ENCODE data around the gene MRPL46. TPM values are rescaled to one million over a fixed set of nuclear protein-coding genes. Genes with fewer than 3 reads are reported as not detected.

MRPL46 gene
- total and polyA plus RNA-seq, 9 of the 15 experiments (the other 6 are each of a cell fraction or from before 2014, with no cell fraction given) = 41.2 to 72.2 (median 49.8) TPM

DNA sequence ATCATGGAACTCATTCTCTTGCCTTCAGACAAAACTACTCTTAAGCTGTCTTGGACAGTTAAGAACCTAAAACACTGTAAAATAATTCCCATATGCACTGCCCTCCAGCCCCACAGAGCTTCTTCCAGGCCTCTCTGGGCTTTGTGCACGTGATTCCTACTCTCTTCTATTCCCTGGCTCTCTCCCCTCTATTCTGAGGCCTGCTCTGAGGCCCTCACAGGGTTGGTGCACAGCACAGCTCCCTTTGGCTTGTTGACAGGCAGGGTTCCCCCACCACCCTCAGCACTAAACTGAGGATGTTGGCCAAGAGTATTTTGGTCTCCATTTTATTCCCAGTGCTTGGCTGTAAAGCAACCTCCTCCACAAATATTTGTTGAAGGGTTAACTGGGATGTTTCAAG lies 13.5 kb downstream of the MRPL46 start:
- ChIA-PET CTCF (ENCODE audit: low intra/inter-chr PET ratio) (no interaction called here), POLR2A (no interaction called here)
- no peak for FAIRE-seq
- H3K4me3 ChIP-seq = no peak overlapping the region
- H3K4me2 ChIP-seq (ENCODE audit: insufficient read depth, low read length) = no peak overlapping the region
- H3K27ac ChIP-seq (ENCODE audit: extremely low read depth, low read depth, low read length) = no peak overlapping the region
- no peaks in the 10 kb centered on the region for H3K9me1 ChIP-seq (ENCODE audit: control insufficient read depth, insufficient read depth, low read length)
- WGBS (ENCODE audit: insufficient coverage, low coverage, missing lambda C conversion rate) = 17% methylated on average over 1 of the region's 1 CpG
- no peak for DNase-seq (ENCODE audit: extremely low read depth in 1 of 4, low spot score in 3 of 4)
- no peak overlapping the region for H2AFZ ChIP-seq (ENCODE audit: low read depth, low read length)
- ATAC-seq = no peak
- H3K27me3 ChIP-seq (ENCODE audit: control insufficient read depth in 2 of 2, insufficient read depth in 2 of 2, low read length in 2 of 2) = peaks cover 4 to 6% of the 10 kb centered on the region in 2 experiments; a peak in 2 of 5 replicates
- no peaks in the 10 kb centered on the region for H3K9me3 ChIP-seq (replicated peaks; ENCODE audit: control insufficient read depth, insufficient read depth, low read depth, low read length)
- no peak for TF ChIP-seq ZZZ3 (IDR thresholded peaks at IDR 0.05)
- TF ChIP-seq ZNF551 (CRISPR knock-in tag; IDR thresholded peaks at IDR 0.05) = no peak
- TF ChIP-seq ZKSCAN8 (CRISPR knock-in tag; IDR thresholded peaks at IDR 0.05) = no peak
- no peak for TF ChIP-seq PCBP2 (IDR thresholded peaks at IDR 0.05; ENCODE audit: low read depth, low read length, poor library complexity, severe bottlenecking)
- TF ChIP-seq ZNF41 (CRISPR knock-in tag; conservative IDR thresholded peaks at IDR 0.05) = no peak
- no peak for TF ChIP-seq ZNF707 (CRISPR knock-in tag; conservative IDR thresholded peaks at IDR 0.05)
- no peak for TF ChIP-seq ARHGAP35 (IDR thresholded peaks at IDR 0.05; ENCODE audit: partially characterized antibody)
- no peak for TF ChIP-seq TAF7 (tag; IDR thresholded peaks at IDR 0.05)
- no peak for TF ChIP-seq POLR2B (IDR thresholded peaks at IDR 0.05; ENCODE audit: low read depth, partially characterized antibody)
- TF ChIP-seq, protein P1, sequence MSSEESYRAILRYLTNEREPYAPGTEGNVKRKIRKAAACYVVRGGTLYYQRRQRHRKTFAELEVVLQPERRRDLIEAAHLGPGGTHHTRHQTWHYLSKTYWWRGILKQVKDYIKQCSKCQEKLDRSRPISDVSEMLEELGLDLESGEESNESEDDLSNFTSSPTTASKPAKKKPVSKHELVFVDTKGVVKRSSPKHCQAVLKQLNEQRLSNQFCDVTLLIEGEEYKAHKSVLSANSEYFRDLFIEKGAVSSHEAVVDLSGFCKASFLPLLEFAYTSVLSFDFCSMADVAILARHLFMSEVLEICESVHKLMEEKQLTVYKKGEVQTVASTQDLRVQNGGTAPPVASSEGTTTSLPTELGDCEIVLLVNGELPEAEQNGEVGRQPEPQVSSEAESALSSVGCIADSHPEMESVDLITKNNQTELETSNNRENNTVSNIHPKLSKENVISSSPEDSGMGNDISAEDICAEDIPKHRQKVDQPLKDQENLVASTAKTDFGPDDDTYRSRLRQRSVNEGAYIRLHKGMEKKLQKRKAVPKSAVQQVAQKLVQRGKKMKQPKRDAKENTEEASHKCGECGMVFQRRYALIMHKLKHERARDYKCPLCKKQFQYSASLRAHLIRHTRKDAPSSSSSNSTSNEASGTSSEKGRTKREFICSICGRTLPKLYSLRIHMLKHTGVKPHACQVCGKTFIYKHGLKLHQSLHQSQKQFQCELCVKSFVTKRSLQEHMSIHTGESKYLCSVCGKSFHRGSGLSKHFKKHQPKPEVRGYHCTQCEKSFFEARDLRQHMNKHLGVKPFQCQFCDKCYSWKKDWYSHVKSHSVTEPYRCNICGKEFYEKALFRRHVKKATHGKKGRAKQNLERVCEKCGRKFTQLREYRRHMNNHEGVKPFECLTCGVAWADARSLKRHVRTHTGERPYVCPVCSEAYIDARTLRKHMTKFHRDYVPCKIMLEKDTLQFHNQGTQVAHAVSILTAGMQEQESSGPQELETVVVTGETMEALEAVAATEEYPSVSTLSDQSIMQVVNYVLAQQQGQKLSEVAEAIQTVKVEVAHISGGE (CRISPR knock-in tag; IDR thresholded peaks at IDR 0.05) = no peak
- TF ChIP-seq, protein P2, sequence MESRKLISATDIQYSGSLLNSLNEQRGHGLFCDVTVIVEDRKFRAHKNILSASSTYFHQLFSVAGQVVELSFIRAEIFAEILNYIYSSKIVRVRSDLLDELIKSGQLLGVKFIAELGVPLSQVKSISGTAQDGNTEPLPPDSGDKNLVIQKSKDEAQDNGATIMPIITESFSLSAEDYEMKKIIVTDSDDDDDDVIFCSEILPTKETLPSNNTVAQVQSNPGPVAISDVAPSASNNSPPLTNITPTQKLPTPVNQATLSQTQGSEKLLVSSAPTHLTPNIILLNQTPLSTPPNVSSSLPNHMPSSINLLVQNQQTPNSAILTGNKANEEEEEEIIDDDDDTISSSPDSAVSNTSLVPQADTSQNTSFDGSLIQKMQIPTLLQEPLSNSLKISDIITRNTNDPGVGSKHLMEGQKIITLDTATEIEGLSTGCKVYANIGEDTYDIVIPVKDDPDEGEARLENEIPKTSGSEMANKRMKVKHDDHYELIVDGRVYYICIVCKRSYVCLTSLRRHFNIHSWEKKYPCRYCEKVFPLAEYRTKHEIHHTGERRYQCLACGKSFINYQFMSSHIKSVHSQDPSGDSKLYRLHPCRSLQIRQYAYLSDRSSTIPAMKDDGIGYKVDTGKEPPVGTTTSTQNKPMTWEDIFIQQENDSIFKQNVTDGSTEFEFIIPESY (CRISPR knock-in tag; IDR thresholded peaks at IDR 0.05) = no peak
- TF ChIP-seq HDAC1 (IDR thresholded peaks at IDR 0.05) = no peak
- TF ChIP-seq, protein P3, sequence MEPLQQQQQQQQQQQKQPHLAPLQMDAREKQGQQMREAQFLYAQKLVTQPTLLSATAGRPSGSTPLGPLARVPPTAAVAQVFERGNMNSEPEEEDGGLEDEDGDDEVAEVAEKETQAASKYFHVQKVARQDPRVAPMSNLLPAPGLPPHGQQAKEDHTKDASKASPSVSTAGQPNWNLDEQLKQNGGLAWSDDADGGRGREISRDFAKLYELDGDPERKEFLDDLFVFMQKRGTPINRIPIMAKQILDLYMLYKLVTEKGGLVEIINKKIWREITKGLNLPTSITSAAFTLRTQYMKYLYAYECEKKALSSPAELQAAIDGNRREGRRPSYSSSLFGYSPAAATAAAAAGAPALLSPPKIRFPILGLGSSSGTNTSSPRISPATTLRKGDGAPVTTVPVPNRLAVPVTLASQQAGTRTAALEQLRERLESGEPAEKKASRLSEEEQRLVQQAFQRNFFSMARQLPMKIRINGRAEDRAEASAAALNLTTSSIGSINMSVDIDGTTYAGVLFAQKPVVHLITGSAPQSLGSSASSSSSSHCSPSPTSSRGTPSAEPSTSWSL (CRISPR knock-in tag; IDR thresholded peaks at IDR 0.05; ENCODE audit: borderline replicate concordance) = no peak
- TF ChIP-seq STAT5B (CRISPR knock-in tag; IDR thresholded peaks at IDR 0.05) = no peak
- H3K9ac ChIP-seq (ENCODE audit: insufficient read depth in 1 of 2, low read depth in 2 of 2, low read length in 2 of 2) = no peak overlapping the region
- H3K36me3 ChIP-seq (ENCODE audit: control insufficient read depth, insufficient read depth, low read length) = peaks cover 9% of the 10 kb centered on the region; the same call in 1 of the 3 replicates
- no peaks in the 10 kb centered on the region for H3K79me2 ChIP-seq (ENCODE audit: control insufficient read depth, insufficient read depth, low read length)
- H4K20me1 ChIP-seq (replicated peaks; ENCODE audit: control insufficient read depth, insufficient read depth, low read length) = 0 out of 2 replicates have a peak, but pooled peaks cover 4% of the 10 kb centered on the region
- no peaks in the 10 kb centered on the region; a peak in 1 of 5 replicates for H3K4me1 ChIP-seq (replicated peaks in 1 of 2; ENCODE audit: control insufficient read depth in 2 of 2, insufficient read depth in 2 of 2, low read length in 2 of 2)
- no TSS peak for BruUV-seq (replicated peaks)
- intact Hi-C loops (cut with micrococcal nuclease) = loop anchor here (5.0 kb wide), 2 partner anchors 206 to 1536 kb away; no protein-coding TSS in a partner anchor
- in situ Hi-C loops (cut with MboI) = no loop called here

Measured in K562 (cell line).